Mucosa of descending colon (tissue), 3 donors: ENCODE data around the gene FGFR1OP2. TPM values are rescaled to one million over a fixed set of nuclear protein-coding genes. Genes with fewer than 3 reads are reported as not detected.

Experiments used
- ATAC-seq: fragments of 200-7000 bp; cut with Tn5 transposase; one replicate; pipeline ENCODE4 v1.9.1; 2020; ENCODE audit warnings: mild to moderate bottlenecking, moderate library complexity
- DNase-seq, 3 donors: peaks; one replicate each; pipeline ENCODE4 v3.0.0-alpha.2; 2020
- H3K36me3 ChIP-seq: fragments of 200-600 bp; one replicate; pipeline ENCODE4 v1.8.0; 2021; ENCODE audit warnings: low read depth, mild to moderate bottlenecking
- H3K4me1 ChIP-seq: fragments of 200-600 bp; one replicate; pipeline ENCODE4 v1.8.0; 2021; ENCODE audit warnings: low read depth, mild to moderate bottlenecking
- H3K4me3 ChIP-seq: fragments of 200-600 bp; one replicate; pipeline ENCODE4 v1.8.0; 2021; ENCODE audit warnings: mild to moderate bottlenecking
- H3K9me3 ChIP-seq: fragments of 200-600 bp; one replicate; pipeline ENCODE4 v1.8.0; 2021; ENCODE audit warnings: mild to moderate bottlenecking
- intact Hi-C, 2 donors: fragments of 100-400 bp; cut with DNase I in 1 of 2; cut with micrococcal nuclease in 1 of 2; formaldehyde crosslinking; loops; one replicate each; pipeline versions ENCODE4 v1.11.0 to v1.11.1; 2022; cut with DNase I, micrococcal nuclease
- total RNA-seq, 3 donors: library from RNA; stranded (reverse); fragmentation: NEBNext Ultra II Directional in 2 of 3; extraction: Animal tissue kit (Norgen Biotek cat#: 25700) in 2 of 3; gene quantifications; one replicate each; pipeline versions ENCODE4 v1.2.1 to v1.2.4, GENCODE V29; 2021 to 2023
- TF ChIP-seq, protein P1 (sequence below): fragments of 200-600 bp; IDR thresholded peaks from one replicate; pipeline ENCODE4 v1.8.0; 2022; ENCODE audit warnings: antibody characterized with exemption, mild to moderate bottlenecking
- donor health status: DM: no; HTN: no; CAD: no; lungs with moderate emphysema.
- donor health status: DM: no; HTN: no; CAD: no.
- donor health status: DM: no; HTN: yes; CAD: no.

FGFR1OP2 gene
- total RNA-seq, 3 donors from 2014 or later: 25.1 to 50.9 (median 28.2) TPM

DNA sequence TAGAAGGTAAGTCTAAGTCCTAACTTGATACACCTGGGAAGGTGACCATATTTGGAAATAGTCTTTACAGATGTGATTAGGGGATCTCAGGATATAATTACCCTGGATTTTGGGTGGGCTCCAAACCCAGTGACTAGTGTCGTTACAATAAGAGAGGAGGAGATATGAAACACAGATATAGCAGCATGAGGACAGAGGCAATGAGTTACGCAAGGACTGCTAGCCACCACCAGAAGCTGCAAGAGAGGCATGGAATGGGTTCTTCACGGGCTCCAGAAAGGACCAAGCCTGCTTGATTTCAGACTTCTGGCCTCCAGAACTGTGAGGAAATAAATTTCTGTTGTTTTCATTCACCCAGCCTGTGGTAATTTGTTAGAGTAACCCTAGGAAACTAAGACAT is 28.6 kb downstream of the FGFR1OP2 start:
- no peak for ATAC-seq
- no peaks in the 10 kb centered on the region for H3K36me3 ChIP-seq

DNA sequence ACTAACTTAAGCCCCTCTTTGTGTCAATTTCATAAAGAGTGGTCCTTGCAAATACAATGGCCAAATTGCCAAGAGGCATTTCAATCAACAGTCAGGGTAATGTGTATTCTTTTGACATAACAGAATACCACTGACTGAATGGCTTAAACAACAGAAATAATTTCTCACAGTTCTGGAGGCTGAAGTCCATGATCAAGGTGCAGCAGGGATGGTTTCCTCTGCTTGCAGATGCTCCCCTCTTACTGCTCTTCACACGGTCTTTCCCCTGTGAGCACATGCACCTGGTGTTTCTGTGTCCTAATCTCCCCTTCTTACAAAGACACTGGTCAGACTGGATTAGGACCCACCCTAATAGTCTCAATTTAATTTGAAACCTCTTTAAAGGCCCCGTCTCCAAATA is 31.9 kb downstream of the FGFR1OP2 start:
- H3K36me3 ChIP-seq: no peaks in the 10 kb centered on the region
- intact Hi-C loops: no loop called here

More for the DNA sequence above, 28.6 kb downstream of the FGFR1OP2 start:
- Histone ChIP-seq H3K9me3 (no peaks in the 10 kb centered on the region), H3K4me1 (no peaks in the 10 kb centered on the region), H3K4me3 (no peak overlapping the region)
- TF ChIP-seq, protein P1, sequence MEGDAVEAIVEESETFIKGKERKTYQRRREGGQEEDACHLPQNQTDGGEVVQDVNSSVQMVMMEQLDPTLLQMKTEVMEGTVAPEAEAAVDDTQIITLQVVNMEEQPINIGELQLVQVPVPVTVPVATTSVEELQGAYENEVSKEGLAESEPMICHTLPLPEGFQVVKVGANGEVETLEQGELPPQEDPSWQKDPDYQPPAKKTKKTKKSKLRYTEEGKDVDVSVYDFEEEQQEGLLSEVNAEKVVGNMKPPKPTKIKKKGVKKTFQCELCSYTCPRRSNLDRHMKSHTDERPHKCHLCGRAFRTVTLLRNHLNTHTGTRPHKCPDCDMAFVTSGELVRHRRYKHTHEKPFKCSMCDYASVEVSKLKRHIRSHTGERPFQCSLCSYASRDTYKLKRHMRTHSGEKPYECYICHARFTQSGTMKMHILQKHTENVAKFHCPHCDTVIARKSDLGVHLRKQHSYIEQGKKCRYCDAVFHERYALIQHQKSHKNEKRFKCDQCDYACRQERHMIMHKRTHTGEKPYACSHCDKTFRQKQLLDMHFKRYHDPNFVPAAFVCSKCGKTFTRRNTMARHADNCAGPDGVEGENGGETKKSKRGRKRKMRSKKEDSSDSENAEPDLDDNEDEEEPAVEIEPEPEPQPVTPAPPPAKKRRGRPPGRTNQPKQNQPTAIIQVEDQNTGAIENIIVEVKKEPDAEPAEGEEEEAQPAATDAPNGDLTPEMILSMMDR: no peak
- DNase-seq: no peak
- intact Hi-C loops: no loop called here

DNA sequence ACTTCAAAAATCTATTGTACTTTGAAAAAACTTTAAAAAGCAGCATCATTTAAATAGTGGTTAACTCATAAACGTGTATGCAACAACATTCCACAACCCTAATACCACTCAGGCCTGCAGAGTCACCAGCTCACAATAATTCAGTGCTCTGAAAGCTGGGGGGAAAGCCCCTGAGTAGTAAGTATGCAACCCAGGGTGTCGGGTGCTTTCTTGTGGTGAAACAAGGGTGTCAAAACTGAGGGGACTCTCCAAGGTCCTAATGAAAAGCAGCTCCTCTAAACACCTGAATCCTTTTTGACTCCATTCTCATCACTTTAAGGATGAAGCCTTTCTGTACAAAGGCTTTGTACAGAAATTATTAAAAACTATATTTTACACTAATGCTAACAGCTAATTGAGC is 33.7 kb downstream of the FGFR1OP2 start:
- H3K9me3 ChIP-seq: no peaks in the 10 kb centered on the region
- DNase-seq (no peak), ATAC-seq (peak; percentile 30)
- TF ChIP-seq, protein P1: no peak
- H3K4me3 ChIP-seq: no peak overlapping the region
- intact Hi-C loops: no loop called here
- no peaks in the 10 kb centered on the region for H3K36me3 ChIP-seq
- no peaks in the 10 kb centered on the region for H3K4me1 ChIP-seq

More for the DNA sequence above, 31.9 kb downstream of the FGFR1OP2 start:
- no peak overlapping the region for H3K4me3 ChIP-seq
- no peaks in the 10 kb centered on the region for H3K4me1 ChIP-seq
- DNase-seq (no peak), ATAC-seq (no peak)
- TF ChIP-seq, protein P1: no peak
- H3K9me3 ChIP-seq: no peaks in the 10 kb centered on the region

DNA sequence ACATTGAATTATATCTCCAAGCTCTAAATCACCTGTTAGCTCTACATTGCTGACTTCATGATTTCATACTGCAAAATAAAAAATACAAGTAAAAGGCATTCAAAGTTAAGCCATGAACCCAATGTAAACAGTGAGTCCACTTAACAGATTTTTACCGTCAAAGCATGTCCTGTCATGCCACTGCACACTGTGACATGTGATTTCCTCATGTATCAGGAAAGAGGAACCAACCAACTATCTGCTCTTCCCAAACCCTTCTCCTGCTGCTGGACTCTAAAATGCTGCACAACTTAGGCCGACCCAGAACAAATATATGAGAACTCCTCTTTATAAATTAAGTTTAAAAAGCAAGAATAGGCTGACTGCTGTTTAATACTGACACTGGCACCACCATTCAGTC is 38.4 kb downstream of the FGFR1OP2 start:
- Histone ChIP-seq H3K36me3 (no peaks in the 10 kb centered on the region), H3K4me3 (no peak overlapping the region), H3K9me3 (no peaks in the 10 kb centered on the region), H3K4me1 (no peaks in the 10 kb centered on the region)
- intact Hi-C loops: no loop called here
- TF ChIP-seq, protein P1: no peak
- DNase-seq: no peak
- no peak for ATAC-seq

DNA sequence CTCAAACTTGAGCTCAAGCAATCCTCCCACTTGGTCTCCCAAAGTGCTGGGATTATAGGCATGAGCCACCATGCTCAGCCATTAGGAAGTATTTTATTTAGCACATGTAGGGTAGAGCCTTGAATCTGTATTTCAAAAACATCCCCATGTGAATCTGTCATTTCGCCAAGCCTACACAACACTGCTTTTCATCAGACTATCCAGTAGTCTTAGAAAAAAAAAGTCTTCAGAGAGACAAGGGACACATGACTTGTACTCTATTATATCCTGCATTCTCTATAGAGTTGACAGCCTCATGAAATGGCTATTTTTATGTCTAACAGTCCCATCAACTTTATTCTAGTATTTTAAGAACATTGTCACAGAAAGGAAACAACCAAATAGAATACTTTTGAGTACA is 40.5 kb downstream of the FGFR1OP2 start:
- no peaks in the 10 kb centered on the region for H3K36me3 ChIP-seq
- intact Hi-C loops: no loop called here
- no peak overlapping the region for H3K4me3 ChIP-seq
- no peaks in the 10 kb centered on the region for H3K9me3 ChIP-seq
- TF ChIP-seq, protein P1: no peak
- ATAC-seq: no peak
- no peak for DNase-seq
- H3K4me1 ChIP-seq: no peaks in the 10 kb centered on the region

DNA sequence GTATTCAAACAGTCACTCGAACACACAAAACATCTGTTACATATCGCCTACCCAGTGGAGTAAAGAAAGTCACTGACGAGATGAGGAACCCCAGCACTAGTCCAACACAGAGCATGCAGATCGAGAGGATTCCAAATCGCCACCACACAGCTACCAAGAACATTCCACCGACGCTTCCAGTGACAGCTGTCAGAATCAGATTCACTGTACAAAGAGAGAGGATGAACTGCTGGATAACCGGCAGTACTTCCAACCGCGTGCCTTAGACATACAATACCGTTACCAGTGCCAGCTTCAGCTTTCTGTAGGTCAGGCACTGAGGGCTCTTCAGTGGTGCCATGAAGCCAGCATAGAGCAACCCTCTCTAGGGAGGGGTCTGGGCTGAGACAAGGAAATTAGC is 41.5 kb downstream of the FGFR1OP2 start:
- H3K4me1 ChIP-seq: no peaks in the 10 kb centered on the region
- TF ChIP-seq, protein P1: no peak
- no peak overlapping the region for H3K4me3 ChIP-seq
- no peak for DNase-seq
- no peaks in the 10 kb centered on the region for H3K36me3 ChIP-seq
- ATAC-seq: no peak
- no peaks in the 10 kb centered on the region for H3K9me3 ChIP-seq
- intact Hi-C loops: no loop called here
